Stimulated activated CD4-positive, alpha-beta T cell treated with anti-CD3 and anti-CD28 coated beads, Interleukin-4, amount 100 ng/mL, for 48 hours (primary cell): Measurements from ENCODE around the gene VWC2L.

ENCODE experiments used
- DNase-seq, 2 donors: peaks; one replicate each; pipeline ENCODE4 v3.0.0-alpha.2; 2020; ENCODE audit warnings: low read depth in 2 of 2

VWC2L gene

GRCh38 chr2:214465363-214466146, 54.7 kb downstream of the VWC2L start:
- no peak for DNase-seq

- DNase-seq = no peak
These were observed 58.9 kb downstream of the VWC2L start for GRCh38 chr2:214469728-214470127.

GRCh38 chr2:214471382-214471781, 60.5 kb downstream of the VWC2L start:
- DNase-seq = no peak

GRCh38 chr2:214471990-214472389, 61.1 kb downstream of the VWC2L start:
- DNase-seq = no peak

- no peak for DNase-seq
These were observed 66.5 kb downstream of the VWC2L start for GRCh38 chr2:214477305-214477704.

GRCh38 chr2:214481204-214481603, 70.3 kb downstream of the VWC2L start:
- no peak for DNase-seq

GRCh38 chr2:214482728-214483127, 71.9 kb downstream of the VWC2L start:
- DNase-seq = no peak

- DNase-seq = no peak
These were observed 73.4 kb downstream of the VWC2L start for GRCh38 chr2:214484239-214484638.

- DNase-seq = no peak
These were observed 73.8 kb downstream of the VWC2L start for GRCh38 chr2:214484701-214485100.

- DNase-seq = no peak
These were observed 78.3 kb downstream of the VWC2L start for GRCh38 chr2:214489181-214489580.

- no peak for DNase-seq
These were observed 78.8 kb downstream of the VWC2L start for GRCh38 chr2:214489702-214490101.

GRCh38 chr2:214492152-214492551, 81.3 kb downstream of the VWC2L start:
- no peak for DNase-seq

- no peak for DNase-seq
These were observed 81.8 kb downstream of the VWC2L start for GRCh38 chr2:214492608-214493007.

GRCh38 chr2:214497489-214497888, 86.6 kb downstream of the VWC2L start:
- DNase-seq = no peak

GRCh38 chr2:214503568-214503967, 92.7 kb downstream of the VWC2L start:
- no peak for DNase-seq

- no peak for DNase-seq
These were observed 93.9 kb downstream of the VWC2L start for GRCh38 chr2:214504599-214505376.

- no peak for DNase-seq
These were observed 96.2 kb downstream of the VWC2L start for GRCh38 chr2:214507032-214507431.

GRCh38 chr2:214514704-214515103, 103.8 kb downstream of the VWC2L start:
- no peak for DNase-seq

GRCh38 chr2:214515111-214515510, 104.3 kb downstream of the VWC2L start:
- no peak for DNase-seq

- DNase-seq = no peak
These were observed 108.5 kb downstream of the VWC2L start for GRCh38 chr2:214519258-214519818.

GRCh38 chr2:214529021-214529420, 118.2 kb downstream of the VWC2L start:
- DNase-seq = no peak

GRCh38 chr2:214529514-214529913, 118.7 kb downstream of the VWC2L start:
- DNase-seq = no peak

GRCh38 chr2:214533541-214533940, 122.7 kb downstream of the VWC2L start:
- no peak for DNase-seq
